ENCODE results near the gene SHMT2.

SHMT2 gene

GRCh38 chr12:57229046-57229633, 371 bp upstream of the SHMT2 start:
- no peak for DNase-seq

- no peak for DNase-seq
Observed at GRCh38 chr12:57230381-57231155, 1.1 kb downstream of the SHMT2 start.

GRCh38 chr12:57231276-57232021, 1.9 kb downstream of the SHMT2 start:
- no peak for DNase-seq

GRCh38 chr12:57232156-57232756, 2.7 kb downstream of the SHMT2 start:
- DNase-seq = no peak

GRCh38 chr12:57233357-57234232, 4.1 kb downstream of the SHMT2 start:
- no peak for DNase-seq

GRCh38 chr12:57234233-57234570, 4.7 kb downstream of the SHMT2 start:
- DNase-seq = no peak

- no peak for DNase-seq
Observed at GRCh38 chr12:57234571-57235016, 5.1 kb downstream of the SHMT2 start.

GRCh38 chr12:57235017-57235727, 5.7 kb downstream of the SHMT2 start:
- no peak for DNase-seq

- no peak for DNase-seq
Observed at GRCh38 chr12:57235728-57236131, 6.2 kb downstream of the SHMT2 start.

- DNase-seq = no peak
Observed at GRCh38 chr12:57236201-57236924, 6.9 kb downstream of the SHMT2 start.

- DNase-seq = no peak
Observed at GRCh38 chr12:57236925-57237595, 7.5 kb downstream of the SHMT2 start.

GRCh38 chr12:57237596-57237931, 8.1 kb downstream of the SHMT2 start:
- no peak for DNase-seq

GRCh38 chr12:57237932-57238853, 8.7 kb downstream of the SHMT2 start:
- DNase-seq = no peak

GRCh38 chr12:57238854-57239554, 9.5 kb downstream of the SHMT2 start:
- peak; percentile 82 for DNase-seq

- no peak for DNase-seq
Observed at GRCh38 chr12:57239587-57240065, 10.1 kb downstream of the SHMT2 start.

- DNase-seq = peak; percentile 64
Observed at GRCh38 chr12:57240066-57240921, 10.8 kb downstream of the SHMT2 start.

- DNase-seq = no peak
Observed at GRCh38 chr12:57240926-57241401, 11.5 kb downstream of the SHMT2 start.

Data from activated effector memory CD4-positive, alpha-beta T cell treated with Interleukin-2 at 50 U/mL for 16 hours (primary cell).